Type B pancreatic cell (in vitro differentiated cells): ENCODE data around the gene GABRA4. TPM values are rescaled to one million over a fixed set of nuclear protein-coding genes. Genes with fewer than 3 reads are reported as not detected.

Source experiments
- DNase-seq: peaks from one replicate; pipeline ENCODE4 v3.0.0; 2021; ENCODE audit warnings: mixed read lengths; ENCODE audit not compliant: unreplicated experiment; ENCODE audit errors: extremely low spot score
- H3K27ac Mint-ChIP-seq: 2 replicates; pipeline ENCODE4 v1.8.0; 2021; ENCODE audit warnings: mild to moderate bottlenecking, mixed read lengths
- H3K27me3 Mint-ChIP-seq: 2 replicates; pipeline ENCODE4 v1.8.0; 2021; ENCODE audit warnings: mixed read lengths
- H3K36me3 Mint-ChIP-seq: 2 replicates; pipeline ENCODE4 v1.8.0; 2021; ENCODE audit warnings: mixed read lengths
- H3K4me1 Mint-ChIP-seq: one replicate; pipeline ENCODE4 v1.8.0; 2021; ENCODE audit warnings: mixed read lengths; ENCODE audit not compliant: unreplicated experiment
- H3K4me3 Mint-ChIP-seq: 2 replicates; pipeline ENCODE4 v1.8.0; 2021; ENCODE audit warnings: mild to moderate bottlenecking, mixed read lengths
- H3K9me3 Mint-ChIP-seq: 2 replicates; pipeline ENCODE4 v1.8.0; 2021; ENCODE audit warnings: mixed read lengths
- total RNA-seq: library from RNA; stranded (reverse); gene quantifications from 2 replicates; pipeline ENCODE4 v1.2.1, GENCODE V29; 2021; ENCODE audit warnings: low replicate concordance
- TF ChIP-seq, protein P1 (sequence below): fragments of 200-600 bp; sonication (generic); conservative IDR thresholded peaks from 2 replicates; pipeline ENCODE4 v1.5.0; 2021; ENCODE audit warnings: antibody characterized with exemption, mild to moderate bottlenecking

Gene GABRA4
- total RNA-seq, 1 donor from 2014 or later, result 1.5 TPM

- Mint-ChIP-seq H3K4me1 (no peaks in the 10 kb centered on the region), H3K27ac (no peak overlapping the region), H3K27me3 (peaks cover 7% of the 10 kb centered on the region), H3K4me3 (no peak overlapping the region), H3K9me3 (peaks cover 3% of the 10 kb centered on the region), H3K36me3 (no peaks in the 10 kb centered on the region)
- TF ChIP-seq, protein P1, sequence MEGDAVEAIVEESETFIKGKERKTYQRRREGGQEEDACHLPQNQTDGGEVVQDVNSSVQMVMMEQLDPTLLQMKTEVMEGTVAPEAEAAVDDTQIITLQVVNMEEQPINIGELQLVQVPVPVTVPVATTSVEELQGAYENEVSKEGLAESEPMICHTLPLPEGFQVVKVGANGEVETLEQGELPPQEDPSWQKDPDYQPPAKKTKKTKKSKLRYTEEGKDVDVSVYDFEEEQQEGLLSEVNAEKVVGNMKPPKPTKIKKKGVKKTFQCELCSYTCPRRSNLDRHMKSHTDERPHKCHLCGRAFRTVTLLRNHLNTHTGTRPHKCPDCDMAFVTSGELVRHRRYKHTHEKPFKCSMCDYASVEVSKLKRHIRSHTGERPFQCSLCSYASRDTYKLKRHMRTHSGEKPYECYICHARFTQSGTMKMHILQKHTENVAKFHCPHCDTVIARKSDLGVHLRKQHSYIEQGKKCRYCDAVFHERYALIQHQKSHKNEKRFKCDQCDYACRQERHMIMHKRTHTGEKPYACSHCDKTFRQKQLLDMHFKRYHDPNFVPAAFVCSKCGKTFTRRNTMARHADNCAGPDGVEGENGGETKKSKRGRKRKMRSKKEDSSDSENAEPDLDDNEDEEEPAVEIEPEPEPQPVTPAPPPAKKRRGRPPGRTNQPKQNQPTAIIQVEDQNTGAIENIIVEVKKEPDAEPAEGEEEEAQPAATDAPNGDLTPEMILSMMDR, result peak; percentile 68
- DNase-seq, result no peak
Observed at GRCh38 chr4:46886711-46887110, 106.7 kb downstream of the GABRA4 start.

GRCh38 chr4:46878641-46879040, 114.7 kb downstream of the GABRA4 start:
- H3K36me3 Mint-ChIP-seq, result no peaks in the 10 kb centered on the region
- no peaks in the 10 kb centered on the region for H3K27me3 Mint-ChIP-seq
- TF ChIP-seq, protein P1, result no peak
- H3K27ac Mint-ChIP-seq, result no peak overlapping the region
- no peaks in the 10 kb centered on the region for H3K4me1 Mint-ChIP-seq
- no peak overlapping the region for H3K4me3 Mint-ChIP-seq
- no peaks in the 10 kb centered on the region for H3K9me3 Mint-ChIP-seq
- DNase-seq, result no peak

DNA sequence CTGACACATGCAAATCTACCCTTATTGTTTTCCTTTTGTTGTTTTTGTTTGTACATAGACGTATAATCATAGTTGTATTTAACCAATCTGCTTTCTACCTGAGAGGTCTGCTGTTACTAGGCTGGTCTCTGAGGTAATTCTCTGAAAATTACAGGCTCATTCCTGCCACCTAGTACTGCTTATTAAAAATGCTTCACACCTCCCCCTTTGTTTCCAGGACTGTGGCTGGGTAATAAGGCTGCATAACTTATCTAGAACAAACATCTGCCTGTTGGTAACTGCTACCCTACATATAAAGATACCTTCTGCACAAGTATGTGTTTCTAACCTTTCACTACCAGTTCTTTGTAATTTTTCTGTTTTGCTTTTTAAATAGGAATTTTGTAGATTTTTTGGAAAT, 118.6 kb downstream of the GABRA4 start:
- no peak overlapping the region for H3K4me3 Mint-ChIP-seq
- H3K27me3 Mint-ChIP-seq, result no peaks in the 10 kb centered on the region
- DNase-seq, result no peak
- H3K27ac Mint-ChIP-seq, result no peak overlapping the region
- TF ChIP-seq, protein P1, result no peak
- H3K9me3 Mint-ChIP-seq, result peaks cover 5% of the 10 kb centered on the region
- no peaks in the 10 kb centered on the region for H3K4me1 Mint-ChIP-seq
- no peaks in the 10 kb centered on the region for H3K36me3 Mint-ChIP-seq

DNA sequence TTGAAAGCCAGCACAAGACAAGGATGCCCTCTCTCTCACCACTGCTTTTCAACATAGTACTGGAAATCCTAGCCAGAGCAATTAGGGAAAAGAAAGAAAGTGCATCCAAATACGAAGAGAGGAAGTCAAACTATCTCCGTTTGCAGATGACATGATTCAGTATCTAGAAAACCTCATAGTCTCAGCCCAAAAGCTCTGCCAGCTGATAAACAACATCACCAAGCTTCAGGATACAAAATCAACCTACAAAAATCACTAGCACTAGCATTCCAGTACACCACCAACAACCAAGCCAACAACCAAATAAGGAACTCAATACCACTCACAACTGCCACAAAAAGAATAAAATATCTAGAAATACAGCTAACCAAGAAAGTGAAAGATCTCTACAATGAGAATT, 123.0 kb downstream of the GABRA4 start:
- no peak overlapping the region for H3K27ac Mint-ChIP-seq
- no peaks in the 10 kb centered on the region for H3K4me1 Mint-ChIP-seq
- TF ChIP-seq, protein P1, result no peak
- no peak for DNase-seq
- peaks cover 8% of the 10 kb centered on the region for H3K9me3 Mint-ChIP-seq
- H3K27me3 Mint-ChIP-seq, result no peaks in the 10 kb centered on the region
- H3K4me3 Mint-ChIP-seq, result no peak overlapping the region
- H3K36me3 Mint-ChIP-seq, result no peaks in the 10 kb centered on the region

Other genes starting within 250 kb of the GABRA4 start
- gene COX7B2, start 84.3 kb downstream of the GABRA4 start, total RNA-seq, result not detected in 2 replicates
- gene GABRB1, start 38.0 kb upstream of the GABRA4 start, total RNA-seq, result 1.1 and 1.9 TPM in 2 replicates